Stromal cell of bone marrow (primary cell): ENCODE results near the gene METTL8.

ENCODE experiments used
- DNase-seq: peaks from one replicate; pipeline ENCODE4 v3.0.0-alpha.2; 2012; ENCODE audit warnings: low read depth

METTL8 gene

GRCh38 chr2:171433763-171434012 lies at the start of gene METTL8:
Gene METTL8 (minus strand): TSS chr2:171433990. CDS start chr2:171392185, 41,805 bp downstream.
- DNase-seq = no peak

GRCh38 chr2:171482877-171483276 lies 49.1 kb upstream of the METTL8 start:
- no peak for DNase-seq

- DNase-seq = no peak
Observed at GRCh38 chr2:171482308-171482707, 48.5 kb upstream of the METTL8 start.

GRCh38 chr2:171480908-171481307 lies 47.1 kb upstream of the METTL8 start:
- DNase-seq = no peak

- no peak for DNase-seq
Observed at GRCh38 chr2:171479154-171479814, 45.5 kb upstream of the METTL8 start.

GRCh38 chr2:171478345-171478744 lies 44.6 kb upstream of the METTL8 start:
- DNase-seq = no peak

- DNase-seq = no peak
Observed at GRCh38 chr2:171475979-171476378, 42.2 kb upstream of the METTL8 start.

- DNase-seq = no peak
Observed at GRCh38 chr2:171470129-171470528, 36.3 kb upstream of the METTL8 start.

GRCh38 chr2:171469176-171469575 lies 35.4 kb upstream of the METTL8 start:
- no peak for DNase-seq

GRCh38 chr2:171460537-171460936 lies 26.7 kb upstream of the METTL8 start:
- DNase-seq = no peak

- no peak for DNase-seq
Observed at GRCh38 chr2:171459498-171459897, 25.7 kb upstream of the METTL8 start.

- no peak for DNase-seq
Observed at GRCh38 chr2:171452773-171453172, 19.0 kb upstream of the METTL8 start.

- no peak for DNase-seq
Observed at GRCh38 chr2:171451074-171451473, 17.3 kb upstream of the METTL8 start.

- no peak for DNase-seq
Observed at GRCh38 chr2:171447675-171448074, 13.9 kb upstream of the METTL8 start.

- no peak for DNase-seq
Observed at GRCh38 chr2:171441470-171441869, 7.7 kb upstream of the METTL8 start.

- DNase-seq = peak; percentile 77
Observed at GRCh38 chr2:171436307-171436706, 2.5 kb upstream of the METTL8 start.

GRCh38 chr2:171434013-171434989 lies 511 bp upstream of the METTL8 start, which contains the start of gene DCAF17:
Gene DCAF17 (plus strand): TSS chr2:171434226. CDS start chr2:171434578, 352 bp downstream.
- peak; percentile 95 for DNase-seq

GRCh38 chr2:171432969-171433762 lies 624 bp downstream of the METTL8 start:
- no peak for DNase-seq

- no peak for DNase-seq
Observed at GRCh38 chr2:171432206-171432968, 1.4 kb downstream of the METTL8 start.

GRCh38 chr2:171431677-171432167 lies 2.1 kb downstream of the METTL8 start:
- no peak for DNase-seq
